T-helper 1 cell treated with Interleukin-12 subunit alpha and Interleukin-12 subunit beta and Interleukin-4 antibody, amounts not matched to agents 30 μg/mL and 1 μg/mL, for 36 hours (primary cell): ENCODE data around the gene CD2AP.

Source experiments
- H3K27ac Mint-ChIP-seq: one replicate; pipeline ENCODE4 v1.8.0; 2021; ENCODE audit warnings: mild to moderate bottlenecking, mixed read lengths
- H3K27me3 Mint-ChIP-seq: one replicate; pipeline ENCODE4 v1.8.0; 2021; ENCODE audit warnings: low read depth, mixed read lengths
- H3K36me3 Mint-ChIP-seq: one replicate; pipeline ENCODE4 v1.8.0; 2021; ENCODE audit warnings: low read depth, mixed read lengths
- H3K4me1 Mint-ChIP-seq: one replicate; pipeline ENCODE4 v1.8.0; 2021; ENCODE audit warnings: low read depth, mixed read lengths
- H3K4me3 Mint-ChIP-seq: one replicate; pipeline ENCODE4 v1.8.0; 2021; ENCODE audit warnings: mild to moderate bottlenecking, moderate library complexity, mixed read lengths
- H3K9me3 Mint-ChIP-seq: one replicate; pipeline ENCODE4 v1.8.0; 2021; ENCODE audit warnings: mixed read lengths

CD2AP gene

DNA sequence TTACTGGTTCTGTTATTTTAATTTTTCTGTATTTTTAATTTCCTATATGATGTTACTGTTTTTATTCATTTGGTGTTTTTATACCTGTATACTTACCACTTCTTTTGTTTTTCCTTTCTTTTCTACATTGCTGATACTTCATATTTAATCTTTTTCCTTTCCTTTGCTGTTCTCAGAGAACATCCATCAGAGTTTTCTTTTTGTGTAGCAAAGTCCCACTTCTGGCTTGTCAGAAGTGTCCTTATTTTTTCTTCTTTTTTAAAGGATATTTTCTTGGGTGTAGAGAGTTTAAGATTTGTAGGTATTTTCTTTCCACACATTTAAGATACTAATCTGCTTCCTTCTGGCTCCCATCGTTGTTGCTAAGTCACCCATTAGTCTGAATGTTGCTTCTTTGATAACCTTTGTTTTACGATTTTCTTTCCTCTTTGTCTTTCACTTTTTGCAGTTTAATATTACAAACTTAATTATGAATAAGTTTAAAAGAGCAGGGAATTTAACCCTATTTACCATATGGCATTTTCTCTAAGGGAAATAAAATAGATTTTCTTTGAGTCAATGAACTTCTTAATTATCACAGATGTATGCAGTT lies 18.5 kb downstream of the CD2AP start:
- H3K4me1 Mint-ChIP-seq = peaks cover 13% of the 10 kb centered on the region
- H3K36me3 Mint-ChIP-seq = no peaks in the 10 kb centered on the region
- no peak overlapping the region for H3K4me3 Mint-ChIP-seq
- H3K27me3 Mint-ChIP-seq = no peaks in the 10 kb centered on the region
- no peak overlapping the region for H3K27ac Mint-ChIP-seq
- H3K9me3 Mint-ChIP-seq = no peaks in the 10 kb centered on the region

DNA sequence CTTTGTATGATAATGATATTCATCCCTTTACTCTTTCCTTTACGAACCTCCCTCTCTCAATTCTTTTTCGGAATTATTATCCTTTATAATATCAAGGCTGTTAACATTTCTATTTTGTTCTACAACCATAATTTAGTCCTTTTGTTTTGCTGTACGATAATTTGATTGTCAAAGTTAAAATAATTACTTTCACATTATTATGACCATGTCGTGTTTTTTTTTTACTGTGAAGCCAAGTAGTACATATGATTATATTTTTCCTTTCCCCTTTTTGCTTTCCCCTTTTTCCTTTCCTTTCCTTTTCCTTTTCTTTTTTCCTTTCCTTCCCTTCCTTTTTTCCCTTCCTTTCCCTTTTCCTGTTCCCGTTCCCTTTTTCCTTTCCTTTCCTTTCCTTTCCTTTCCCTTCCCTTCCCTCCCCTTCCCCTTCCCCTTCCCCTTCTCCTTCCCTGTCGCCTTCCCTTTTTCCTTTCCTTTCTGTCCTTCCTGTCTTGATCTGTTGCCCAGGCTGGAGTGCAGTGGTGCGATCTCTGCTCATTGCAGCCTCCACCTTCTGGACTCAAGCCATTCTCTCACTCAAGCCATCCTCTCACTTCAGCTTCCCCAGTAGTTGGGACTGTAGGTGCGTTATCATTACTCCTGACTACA lies 19.5 kb downstream of the CD2AP start:
- Mint-ChIP-seq H3K27me3 (no peaks in the 10 kb centered on the region), H3K36me3 (no peaks in the 10 kb centered on the region), H3K4me1 (peaks cover 13% of the 10 kb centered on the region), H3K27ac (no peak overlapping the region), H3K4me3 (no peak overlapping the region), H3K9me3 (no peaks in the 10 kb centered on the region)

DNA sequence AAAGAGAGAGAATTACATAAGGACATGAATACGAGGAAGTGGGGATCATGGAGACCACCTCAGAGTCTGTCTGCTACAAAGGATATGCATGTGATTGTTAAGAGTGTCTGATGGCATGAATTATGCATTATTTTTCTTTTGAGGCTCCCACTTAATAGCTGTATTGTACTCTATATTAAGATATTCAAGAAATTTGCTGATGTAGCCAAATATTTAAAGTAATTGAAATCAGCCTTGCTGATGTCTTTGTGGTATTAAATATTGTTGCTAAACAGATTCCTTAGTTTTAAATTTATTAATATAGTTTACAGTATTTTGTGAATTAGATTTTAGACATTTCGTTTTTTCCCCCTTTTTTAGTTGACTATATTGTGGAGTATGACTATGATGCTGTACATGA lies 25.3 kb downstream of the CD2AP start:
- Mint-ChIP-seq H3K9me3 (peaks cover 6% of the 10 kb centered on the region), H3K36me3 (peaks cover 12% of the 10 kb centered on the region), H3K4me1 (peaks cover 17% of the 10 kb centered on the region), H3K27me3 (no peaks in the 10 kb centered on the region), H3K4me3 (no peak overlapping the region), H3K27ac (no peak overlapping the region)

DNA sequence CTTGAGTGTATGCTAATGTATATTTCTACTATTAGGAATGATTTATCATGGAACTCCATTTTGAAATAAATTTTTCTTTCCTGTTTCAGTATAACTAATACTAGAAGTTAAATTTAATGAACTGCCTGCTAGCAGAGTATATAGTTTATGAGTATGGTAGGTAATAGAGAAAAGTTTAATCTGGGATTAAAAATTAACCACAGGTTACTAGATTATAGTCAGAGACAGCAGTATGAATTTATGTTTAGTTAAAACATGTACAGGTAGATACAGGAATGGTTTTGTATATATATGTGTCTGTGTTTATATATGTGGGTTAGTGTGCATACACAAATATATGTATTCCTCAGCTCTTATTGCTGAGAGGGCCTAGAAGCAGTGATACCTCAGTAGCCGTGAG lies 32.3 kb downstream of the CD2AP start:
- Mint-ChIP-seq H3K4me1 (peaks cover 11% of the 10 kb centered on the region), H3K27me3 (no peaks in the 10 kb centered on the region), H3K36me3 (peaks cover 36% of the 10 kb centered on the region), H3K27ac (no peak overlapping the region), H3K4me3 (no peak overlapping the region), H3K9me3 (peaks cover 33% of the 10 kb centered on the region)

DNA sequence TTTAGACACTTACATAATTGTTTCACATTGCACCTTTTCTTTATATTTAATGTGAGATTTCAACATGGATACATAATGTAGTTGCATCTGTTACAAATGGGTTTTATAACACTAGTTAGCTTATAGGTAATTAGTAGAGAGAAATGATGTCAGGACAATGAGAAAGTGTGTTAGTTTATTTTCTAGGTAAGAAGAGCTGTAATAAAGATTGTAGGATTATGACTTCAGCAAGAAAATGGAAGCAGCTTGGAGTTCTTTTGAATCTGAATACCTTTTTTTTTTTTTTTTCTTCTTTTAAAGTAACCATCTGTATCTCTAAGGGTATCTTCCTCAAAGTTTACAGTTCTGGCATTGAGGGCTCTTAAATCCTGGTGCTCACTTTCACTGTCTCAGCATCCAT lies 35.3 kb downstream of the CD2AP start:
- Mint-ChIP-seq H3K36me3 (peaks cover 29% of the 10 kb centered on the region), H3K27ac (no peak overlapping the region), H3K9me3 (peaks cover 27% of the 10 kb centered on the region), H3K27me3 (no peaks in the 10 kb centered on the region), H3K4me3 (no peak overlapping the region), H3K4me1 (peaks cover 3% of the 10 kb centered on the region)

DNA sequence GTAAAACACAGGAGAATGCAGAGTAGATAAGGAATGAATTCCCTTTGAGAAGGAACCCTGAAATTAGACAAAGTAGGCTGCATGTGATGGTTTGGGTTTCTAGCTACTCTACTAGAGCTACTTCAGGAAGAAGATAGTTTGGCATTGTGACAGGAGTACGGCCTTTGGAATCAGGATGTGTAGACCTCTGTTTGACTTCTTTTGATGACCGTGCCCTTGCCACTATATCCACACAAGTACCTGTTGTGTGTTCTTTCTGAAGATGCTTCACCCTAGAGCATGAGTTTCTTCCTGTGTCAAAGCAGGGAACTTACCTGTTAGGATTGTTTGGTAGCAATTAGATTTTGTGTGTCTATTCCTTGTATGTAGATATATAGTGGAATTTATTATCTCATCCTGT lies 41.7 kb downstream of the CD2AP start:
- peaks cover 6% of the 10 kb centered on the region for H3K36me3 Mint-ChIP-seq
- no peak overlapping the region for H3K4me3 Mint-ChIP-seq
- H3K27ac Mint-ChIP-seq = no peak overlapping the region
- H3K4me1 Mint-ChIP-seq = peaks cover 7% of the 10 kb centered on the region
- H3K9me3 Mint-ChIP-seq = no peaks in the 10 kb centered on the region
- no peaks in the 10 kb centered on the region for H3K27me3 Mint-ChIP-seq

DNA sequence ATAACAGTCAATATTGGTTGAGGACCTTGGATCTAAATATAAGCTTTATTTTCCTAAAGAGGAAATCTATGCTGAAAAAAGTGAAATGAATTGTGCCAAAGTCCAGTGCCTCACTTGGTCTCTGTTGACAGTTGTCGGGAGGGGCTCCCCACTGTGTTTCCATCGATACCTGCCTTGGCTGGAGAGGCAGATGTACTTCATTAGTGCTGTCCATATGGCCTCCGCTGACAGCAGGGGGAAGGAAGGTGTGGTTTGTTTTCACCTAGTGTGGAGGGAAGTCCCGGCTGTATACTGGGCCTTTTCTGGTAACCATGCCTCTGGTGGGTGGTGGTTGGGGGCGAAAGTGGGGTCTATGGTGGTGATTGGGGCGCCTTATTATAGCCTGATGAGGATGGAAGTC lies 42.7 kb downstream of the CD2AP start:
- H3K9me3 Mint-ChIP-seq = no peaks in the 10 kb centered on the region
- no peak overlapping the region for H3K4me3 Mint-ChIP-seq
- no peaks in the 10 kb centered on the region for H3K27me3 Mint-ChIP-seq
- H3K36me3 Mint-ChIP-seq = peaks cover 6% of the 10 kb centered on the region
- H3K27ac Mint-ChIP-seq = no peak overlapping the region
- peaks cover 7% of the 10 kb centered on the region for H3K4me1 Mint-ChIP-seq

DNA sequence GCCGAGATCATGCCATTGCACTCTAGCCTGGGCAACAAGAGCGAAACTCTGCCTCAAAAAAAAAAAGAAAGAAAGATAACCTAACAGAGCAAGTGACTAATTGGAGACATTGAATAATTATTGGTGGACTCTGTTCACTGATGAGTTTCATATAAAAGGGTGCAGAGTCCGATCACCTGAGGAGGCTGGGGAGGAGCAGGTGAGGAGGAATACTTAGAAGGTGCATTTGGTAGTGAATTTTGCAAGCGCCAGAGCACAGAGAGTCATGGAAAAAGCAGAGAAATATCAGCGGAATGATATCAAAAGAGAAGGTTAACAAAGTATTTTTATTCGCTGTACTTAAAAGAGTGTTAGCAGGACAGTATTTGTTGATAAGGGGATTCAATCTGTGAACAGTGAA lies 44.4 kb downstream of the CD2AP start:
- Mint-ChIP-seq H3K4me1 (peaks cover 11% of the 10 kb centered on the region), H3K36me3 (peaks cover 2% of the 10 kb centered on the region), H3K27me3 (no peaks in the 10 kb centered on the region), H3K9me3 (no peaks in the 10 kb centered on the region), H3K27ac (no peak overlapping the region), H3K4me3 (no peak overlapping the region)

DNA sequence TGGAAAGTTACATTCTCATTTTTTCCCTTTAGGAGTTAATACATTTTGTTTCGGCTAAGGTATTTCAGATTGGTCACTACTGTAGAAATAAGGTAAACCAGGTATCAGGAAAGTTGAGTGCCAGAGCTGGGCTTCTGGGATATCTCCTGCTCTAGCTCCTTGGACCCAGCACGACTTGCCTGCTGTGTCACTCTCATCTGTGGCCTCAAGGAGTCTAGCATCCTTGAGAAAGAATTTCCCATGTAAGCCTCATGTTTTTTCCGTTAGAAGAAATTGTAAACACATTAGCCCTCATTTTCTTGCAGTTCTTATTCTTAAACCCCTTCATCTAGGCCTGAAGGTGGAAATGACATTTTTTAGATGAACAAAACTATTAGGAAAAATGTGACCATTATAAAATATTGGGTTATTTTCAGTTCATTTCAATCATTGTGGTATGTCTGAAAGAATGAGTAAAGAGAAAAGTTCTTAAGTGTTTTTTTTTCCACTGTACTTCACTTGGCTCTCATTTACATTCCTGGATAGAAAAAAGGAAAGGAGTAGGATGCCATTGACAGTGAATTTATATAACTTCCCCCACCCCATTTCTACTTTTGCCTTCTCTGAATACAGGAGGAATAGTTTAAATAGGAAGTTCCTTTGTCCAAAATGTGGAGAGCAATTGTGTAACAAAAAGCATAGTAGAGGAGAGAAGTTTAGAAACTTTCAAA lies 46.7 kb downstream of the CD2AP start:
- H3K36me3 Mint-ChIP-seq = peaks cover 10% of the 10 kb centered on the region
- no peaks in the 10 kb centered on the region for H3K27me3 Mint-ChIP-seq
- peaks cover 11% of the 10 kb centered on the region for H3K4me1 Mint-ChIP-seq
- no peak overlapping the region for H3K4me3 Mint-ChIP-seq
- no peaks in the 10 kb centered on the region for H3K9me3 Mint-ChIP-seq
- H3K27ac Mint-ChIP-seq = no peak overlapping the region

DNA sequence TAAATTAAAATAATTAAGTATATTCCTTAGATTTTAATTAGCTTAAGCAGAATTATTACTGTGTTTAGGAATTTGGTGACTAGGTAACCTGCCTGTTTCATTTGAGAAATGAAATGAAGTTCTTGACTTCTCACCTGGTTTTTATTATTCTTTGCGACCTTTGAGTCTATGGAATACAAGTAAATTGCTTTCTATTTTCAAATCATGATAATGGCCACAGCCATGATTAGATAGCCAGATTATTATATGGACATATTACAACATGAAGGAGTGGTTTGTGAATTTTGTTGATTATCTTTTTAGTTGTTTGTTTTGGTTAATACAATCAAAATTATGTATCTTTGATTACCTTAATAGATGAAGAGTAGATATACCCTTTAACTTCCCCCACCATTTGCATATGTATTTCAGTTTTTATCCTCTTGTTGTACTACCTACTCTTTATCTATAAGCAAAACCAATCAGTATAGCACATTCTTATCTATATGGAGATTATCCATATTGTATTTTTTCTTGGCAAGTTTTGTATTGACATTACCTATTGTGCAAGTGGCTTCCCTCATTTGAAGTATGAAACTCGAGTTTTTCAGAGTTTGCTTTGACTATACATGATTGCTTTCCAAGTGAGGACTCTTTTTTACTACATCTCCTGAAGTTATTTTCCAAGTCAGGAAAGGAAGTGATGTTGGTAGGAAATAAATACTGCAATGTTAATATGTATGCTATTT lies 47.9 kb downstream of the CD2AP start:
- no peak overlapping the region for H3K27ac Mint-ChIP-seq
- H3K4me3 Mint-ChIP-seq = no peak overlapping the region

DNA sequence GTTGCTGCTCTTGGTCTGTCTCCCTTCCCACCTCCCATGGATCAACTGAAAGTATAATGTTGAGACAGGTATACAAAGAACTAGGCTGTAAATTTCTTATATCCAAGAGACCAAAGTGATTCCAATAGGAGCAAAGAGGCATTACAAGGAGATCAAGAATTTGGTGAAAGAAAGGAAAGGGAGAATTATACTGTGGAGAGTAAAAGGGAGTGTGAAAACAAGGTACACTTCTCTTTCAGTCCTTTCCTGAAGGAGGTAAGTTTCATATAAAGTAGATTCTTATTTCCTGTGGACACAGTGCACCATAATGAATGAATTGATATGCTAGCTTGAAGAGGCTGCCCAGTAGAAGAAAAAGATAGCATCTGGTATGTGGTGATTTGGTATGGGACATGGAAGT lies 49.7 kb downstream of the CD2AP start:
- no peak overlapping the region for H3K27ac Mint-ChIP-seq
- H3K4me3 Mint-ChIP-seq = no peak overlapping the region
- H3K4me1 Mint-ChIP-seq = peaks cover 9% of the 10 kb centered on the region
- H3K36me3 Mint-ChIP-seq = peaks cover 13% of the 10 kb centered on the region
- H3K9me3 Mint-ChIP-seq = no peaks in the 10 kb centered on the region
- no peaks in the 10 kb centered on the region for H3K27me3 Mint-ChIP-seq

More for the DNA sequence above, 47.9 kb downstream of the CD2AP start:
- H3K36me3 Mint-ChIP-seq = peaks cover 13% of the 10 kb centered on the region
- peaks cover 9% of the 10 kb centered on the region for H3K4me1 Mint-ChIP-seq
- no peaks in the 10 kb centered on the region for H3K9me3 Mint-ChIP-seq
- H3K27me3 Mint-ChIP-seq = no peaks in the 10 kb centered on the region

DNA sequence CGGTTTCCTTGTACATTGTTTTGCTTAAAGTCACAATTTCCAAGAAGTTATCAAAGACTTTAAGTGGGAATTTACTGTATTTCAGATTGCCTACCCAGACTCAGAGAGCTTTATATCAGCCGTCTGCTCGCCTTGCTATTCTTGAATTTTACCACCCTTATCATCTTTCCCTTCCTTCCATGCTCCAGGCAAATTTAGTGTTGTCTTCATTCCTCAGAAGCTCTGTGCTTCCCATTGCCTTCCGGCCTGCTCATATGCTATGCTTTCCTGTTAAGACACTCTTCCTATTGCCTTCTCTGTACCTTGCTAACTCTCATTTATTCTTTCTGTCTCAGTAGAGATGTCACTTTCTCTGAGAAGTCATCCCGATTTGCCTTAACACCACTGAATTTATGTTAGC lies 52.1 kb downstream of the CD2AP start:
- Mint-ChIP-seq H3K9me3 (no peaks in the 10 kb centered on the region), H3K36me3 (peaks cover 20% of the 10 kb centered on the region), H3K27ac (no peak overlapping the region), H3K4me3 (no peak overlapping the region), H3K27me3 (no peaks in the 10 kb centered on the region), H3K4me1 (peaks cover 10% of the 10 kb centered on the region)

DNA sequence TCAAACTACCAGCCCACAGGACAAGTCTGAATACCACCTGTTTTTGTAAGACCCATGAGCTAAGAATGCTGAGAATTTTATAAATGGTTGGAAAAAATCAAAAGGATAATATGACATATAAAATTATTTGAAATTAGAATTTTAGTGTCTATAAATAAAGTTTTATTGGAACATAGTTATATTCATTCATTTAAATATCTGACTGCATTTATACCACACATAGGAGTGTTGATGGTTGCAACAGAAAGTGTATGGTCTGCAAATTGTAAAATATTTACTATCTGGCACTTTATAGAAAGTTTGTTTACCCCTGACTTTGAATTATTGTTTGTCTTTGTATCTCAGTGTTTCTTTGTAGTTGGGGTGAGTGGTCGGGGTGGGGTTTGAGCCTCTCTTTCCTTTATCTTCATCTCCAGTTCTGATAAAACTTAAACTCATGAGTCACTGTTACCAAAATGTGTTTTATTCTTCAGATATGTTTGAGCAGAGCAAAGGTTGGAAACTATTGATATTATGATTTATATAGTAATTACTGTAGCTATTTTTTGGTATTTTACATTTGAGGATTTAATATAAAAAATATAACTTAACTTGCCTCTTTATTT lies 55.5 kb downstream of the CD2AP start:
- Mint-ChIP-seq H3K27me3 (no peaks in the 10 kb centered on the region), H3K27ac (no peak overlapping the region), H3K9me3 (no peaks in the 10 kb centered on the region), H3K4me1 (peaks cover 9% of the 10 kb centered on the region), H3K4me3 (no peak overlapping the region), H3K36me3 (peaks cover 11% of the 10 kb centered on the region)

DNA sequence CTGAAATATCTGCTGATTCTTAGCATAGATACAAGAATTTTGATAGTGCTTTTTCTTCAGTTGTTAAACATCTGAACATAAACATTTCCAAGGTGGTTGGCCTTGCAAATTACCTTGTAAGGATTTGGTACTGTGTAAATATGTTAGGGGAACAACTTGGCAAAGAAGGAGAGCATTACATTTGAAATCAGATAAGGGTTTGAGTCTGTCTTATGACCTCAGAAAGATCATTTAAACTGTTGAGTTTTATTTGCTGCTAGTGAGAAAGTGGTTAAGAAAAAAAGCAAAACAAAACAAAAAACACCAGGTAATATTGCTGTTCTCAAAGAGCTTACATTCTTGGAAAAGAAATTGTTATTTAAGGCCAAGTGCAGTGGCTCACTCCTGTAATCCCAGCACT lies 56.5 kb downstream of the CD2AP start:
- no peak overlapping the region for H3K4me3 Mint-ChIP-seq
- H3K27me3 Mint-ChIP-seq = no peaks in the 10 kb centered on the region
- peaks cover 9% of the 10 kb centered on the region for H3K4me1 Mint-ChIP-seq
- no peaks in the 10 kb centered on the region for H3K9me3 Mint-ChIP-seq
- H3K36me3 Mint-ChIP-seq = peaks cover 13% of the 10 kb centered on the region
- no peak overlapping the region for H3K27ac Mint-ChIP-seq
